ENCODE data around the gene WASF2.

- TF ChIP-seq CTCF (IDR thresholded peaks at IDR 0.05): no peak
- no peak for TF ChIP-seq POLR2A (IDR thresholded peaks at IDR 0.05)
Measured at GRCh38 chr1:27464926-27465647, 24.9 kb downstream of the WASF2 start.
